ENCODE measurements around the gene CEP55.
"Not testable (repeated sequence)": the region's sequence is repeated elsewhere in the genome, so short reads cannot be mapped to it uniquely, and the experiment has no call there.

The CEP55 gene

GRCh38 chr10:93515071-93516005 is 18.9 kb downstream of the CEP55 start:
- DNase-seq: no peak

DNA sequence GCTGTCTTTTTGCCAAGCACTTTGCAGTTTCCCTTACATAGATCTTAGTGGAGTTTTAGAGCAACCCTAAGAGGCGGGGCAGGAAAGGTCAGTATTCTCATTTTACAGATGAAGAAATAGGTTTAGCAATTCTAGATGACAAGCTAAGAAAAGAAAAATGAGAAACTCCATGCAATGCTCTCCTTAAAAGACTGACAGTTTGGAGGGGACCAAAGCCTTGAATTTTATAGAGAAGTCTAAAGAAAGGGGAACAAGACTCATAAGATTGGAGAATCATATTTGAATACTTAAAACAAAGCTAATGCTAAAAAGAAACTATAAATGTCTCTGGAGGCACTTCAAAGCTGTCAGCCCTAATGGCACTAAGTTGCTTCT is 19.6 kb downstream of the CEP55 start:
- DNase-seq: no peak

DNA sequence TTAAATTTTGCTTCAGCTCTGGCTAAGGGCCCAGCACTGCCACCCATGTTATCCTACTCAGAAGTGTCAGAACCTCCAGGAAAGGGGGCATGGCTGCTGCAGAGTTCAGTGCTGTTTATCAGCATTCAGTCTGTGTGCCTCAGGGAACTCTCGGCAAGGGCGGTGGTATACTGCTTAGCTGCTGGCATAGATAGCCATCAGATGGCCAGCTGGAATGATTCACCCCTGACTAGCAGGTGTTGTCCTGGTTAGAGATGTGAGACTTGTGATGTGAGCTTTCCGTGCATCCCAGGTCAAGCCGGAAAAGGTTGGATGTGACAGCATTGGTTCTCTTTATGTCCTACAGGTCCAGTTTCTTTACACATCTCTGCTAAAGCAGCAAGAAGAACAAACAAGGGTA is 22.1 kb downstream of the CEP55 start:
- no peak for DNase-seq

GRCh38 chr10:93535293-93535692 is 38.9 kb downstream of the CEP55 start:
- no peak for DNase-seq

DNA sequence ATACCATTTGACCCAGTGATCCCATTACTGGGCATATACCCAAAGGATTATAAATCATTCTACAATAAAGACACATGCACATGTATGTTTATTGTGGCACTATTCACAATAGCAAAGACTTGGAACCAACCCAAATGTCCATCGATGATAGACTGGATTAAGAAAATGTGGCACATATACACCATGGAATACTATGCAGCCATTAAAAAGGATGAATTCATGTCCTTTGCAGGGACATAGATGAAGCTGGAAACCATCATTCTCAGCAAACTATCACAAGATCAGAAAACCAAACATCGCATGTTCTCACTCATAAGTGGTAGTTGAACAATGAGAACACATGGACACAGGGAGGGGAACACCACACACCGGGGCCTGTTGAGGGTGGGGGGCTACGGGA is 44.5 kb downstream of the CEP55 start:
- DNase-seq: not testable (repeated sequence)

- DNase-seq: no peak
Measured at GRCh38 chr10:93541402-93542357, 45.3 kb downstream of the CEP55 start.

- no peak for DNase-seq
Measured at GRCh38 chr10:93542358-93542791, 46.0 kb downstream of the CEP55 start.

DNA sequence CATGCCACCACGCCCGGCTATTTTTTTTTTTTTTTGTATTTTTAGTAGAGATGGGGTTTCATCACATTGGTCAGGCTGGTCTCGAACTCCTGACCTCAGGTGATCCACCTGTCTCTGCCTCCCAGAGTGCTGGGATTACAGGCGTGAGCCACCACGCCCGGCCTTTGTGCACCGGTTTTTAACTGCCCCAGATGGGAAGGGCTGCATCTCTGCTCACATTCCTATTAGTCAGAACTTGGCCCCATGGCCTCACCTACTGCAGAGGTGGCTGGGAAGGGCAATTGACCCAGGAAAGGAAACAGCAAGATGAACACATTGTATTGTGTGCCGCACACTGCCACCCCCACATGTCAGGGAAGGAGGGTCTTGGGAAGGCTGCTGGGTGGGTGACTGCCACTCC is 50.6 kb downstream of the CEP55 start:
- not testable (repeated sequence) for DNase-seq

GRCh38 chr10:93547522-93547921 is 51.1 kb downstream of the CEP55 start:
- no peak for DNase-seq

DNA sequence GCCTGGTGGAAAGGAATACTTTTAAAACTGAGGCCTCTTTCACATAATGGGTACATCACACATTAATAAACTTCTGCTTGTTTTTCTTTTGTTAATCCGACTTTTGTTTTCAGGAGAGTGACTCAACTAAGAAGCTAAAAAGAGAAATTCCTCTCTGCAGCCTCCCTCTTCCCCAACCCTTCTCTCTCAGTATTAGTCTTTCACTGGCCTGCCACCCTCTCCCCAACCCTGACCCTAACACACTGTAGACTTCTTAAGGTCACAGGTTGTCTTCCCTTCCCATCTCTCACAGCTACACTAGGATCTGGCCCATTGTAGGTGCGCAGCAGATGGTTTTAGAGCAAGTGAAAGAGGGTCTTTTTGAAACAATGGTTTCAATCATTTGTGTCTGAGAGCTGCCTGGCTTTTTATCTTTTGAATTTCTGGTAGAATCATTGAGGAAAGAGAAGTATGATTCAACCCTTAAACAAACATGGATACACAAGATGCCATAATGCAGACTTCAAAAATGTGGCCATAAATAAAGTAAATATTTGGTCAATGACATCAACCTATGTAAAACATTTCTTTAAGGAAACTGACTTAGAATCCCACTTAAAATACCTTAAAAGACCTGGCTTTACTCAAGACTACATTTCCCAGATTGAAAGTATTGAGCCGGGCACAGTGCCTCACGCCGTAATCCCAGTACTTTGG is 52.1 kb downstream of the CEP55 start:
- no peak for DNase-seq

- no peak for DNase-seq
Measured at GRCh38 chr10:93550606-93551005, 54.2 kb downstream of the CEP55 start.

- DNase-seq: no peak
Measured at GRCh38 chr10:93552780-93553179, 56.4 kb downstream of the CEP55 start.

GRCh38 chr10:93553482-93554315 is 57.3 kb downstream of the CEP55 start:
- DNase-seq: no peak

DNA sequence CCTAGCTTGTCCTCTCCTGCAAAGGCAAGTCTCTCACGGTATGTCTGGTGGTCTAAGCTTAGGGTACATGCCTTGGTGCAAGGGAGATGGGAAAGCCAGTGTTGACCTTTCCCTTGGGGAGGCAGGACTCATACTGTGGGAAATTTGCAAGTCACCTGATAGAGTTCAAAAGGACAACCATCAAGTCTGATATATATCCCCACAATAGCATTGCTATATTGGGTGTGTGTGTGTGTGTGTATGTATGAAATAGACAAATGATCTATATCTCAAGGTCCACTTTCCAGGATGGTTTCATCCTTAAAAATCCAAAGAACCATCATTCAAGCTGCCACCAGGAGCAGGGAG is 57.9 kb downstream of the CEP55 start:
- DNase-seq: no peak

GRCh38 chr10:93554760-93555432 is 58.5 kb downstream of the CEP55 start:
- no peak for DNase-seq

DNA sequence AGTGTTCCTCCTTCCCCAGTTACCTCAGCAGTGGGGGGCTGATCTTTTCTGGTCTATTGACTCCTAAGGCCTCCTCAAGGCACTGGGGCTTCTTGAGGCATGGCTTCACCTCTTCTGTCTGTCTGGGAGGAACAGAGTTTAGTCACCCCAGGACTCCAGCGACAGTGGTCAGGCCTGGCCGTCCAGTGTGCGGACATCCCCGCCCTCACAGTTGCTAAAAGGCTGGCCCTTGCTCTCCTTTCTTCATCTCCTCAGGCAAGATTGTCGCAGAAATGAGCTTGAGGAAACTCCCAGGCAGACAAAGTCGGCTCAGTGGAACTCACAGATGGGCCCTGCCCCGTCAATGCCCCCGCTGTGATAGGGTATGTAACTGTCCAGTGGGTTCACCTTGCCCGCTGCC is 63.1 kb downstream of the CEP55 start:
- DNase-seq: no peak

DNA sequence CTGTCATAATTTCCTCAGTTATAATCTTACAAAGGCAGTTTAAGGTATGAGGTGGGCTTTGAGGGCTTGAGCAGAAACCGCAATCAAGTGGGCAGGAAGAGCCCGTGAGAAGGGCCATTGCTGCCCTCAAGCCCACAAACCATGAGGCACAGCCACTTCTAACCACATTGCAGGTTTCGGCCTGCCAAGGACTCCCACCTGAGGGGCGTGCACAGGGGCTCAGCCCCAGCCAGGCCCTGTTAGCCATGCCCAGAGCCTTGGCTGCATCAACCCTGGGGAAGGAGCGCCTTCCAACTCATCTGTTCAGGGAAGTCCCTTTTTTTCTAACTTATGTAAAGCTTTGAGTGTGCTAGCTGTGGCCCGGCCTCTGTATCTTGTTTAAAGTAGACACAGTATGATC is 64.1 kb downstream of the CEP55 start:
- no peak for DNase-seq

DNA sequence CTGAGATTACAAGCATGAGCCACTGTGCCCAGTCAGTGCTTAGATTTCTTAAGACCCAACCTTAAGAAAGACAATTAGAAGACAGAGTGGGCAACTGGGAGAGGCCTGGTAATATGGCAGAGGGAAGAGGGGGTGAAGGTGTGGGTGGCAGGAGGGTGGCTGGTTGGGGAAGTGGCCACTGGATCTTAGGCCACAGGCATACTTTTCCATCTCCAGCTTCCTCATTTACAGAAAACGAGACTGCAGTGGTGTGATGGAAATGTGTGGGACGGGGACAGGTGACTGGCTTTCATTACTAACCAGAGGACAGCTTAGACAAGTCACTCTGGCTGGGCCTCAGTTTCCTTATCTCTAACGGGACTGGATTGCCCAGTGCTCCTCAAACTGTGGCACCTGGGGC is 69.0 kb downstream of the CEP55 start:
- DNase-seq: no peak

DNA sequence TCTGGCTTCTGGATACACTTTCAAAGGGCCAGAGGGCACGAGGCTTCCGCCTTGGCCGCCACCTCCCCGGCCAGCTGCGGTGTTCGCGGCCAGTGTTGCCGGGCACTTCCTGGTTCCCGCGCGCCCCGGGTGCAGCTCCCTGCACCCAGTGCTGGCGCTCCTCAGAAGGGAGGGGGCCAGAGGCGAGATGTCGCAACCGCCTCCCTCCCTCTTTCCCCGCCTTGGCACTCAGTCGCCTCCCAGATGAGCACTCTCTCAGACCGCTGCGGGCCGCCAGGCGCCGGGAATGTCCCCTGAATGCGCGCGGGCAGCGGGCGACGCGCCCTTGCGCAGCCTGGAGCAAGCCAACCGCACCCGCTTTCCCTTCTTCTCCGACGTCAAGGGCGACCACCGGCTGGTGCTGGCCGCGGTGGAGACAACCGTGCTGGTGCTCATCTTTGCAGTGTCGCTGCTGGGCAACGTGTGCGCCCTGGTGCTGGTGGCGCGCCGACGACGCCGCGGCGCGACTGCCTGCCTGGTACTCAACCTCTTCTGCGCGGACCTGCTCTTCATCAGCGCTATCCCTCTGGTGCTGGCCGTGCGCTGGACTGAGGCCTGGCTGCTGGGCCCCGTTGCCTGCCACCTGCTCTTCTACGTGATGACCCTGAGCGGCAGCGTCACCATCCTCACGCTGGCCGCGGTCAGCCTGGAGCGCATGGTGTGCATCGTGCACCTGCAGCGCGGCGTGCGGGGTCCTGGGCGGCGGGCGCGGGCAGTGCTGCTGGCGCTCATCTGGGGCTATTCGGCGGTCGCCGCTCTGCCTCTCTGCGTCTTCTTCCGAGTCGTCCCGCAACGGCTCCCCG is 70.2 kb downstream of the CEP55 start, which contains the start of gene FFAR4:
Gene FFAR4 (plus strand): TSS at position 231 of the 842 bp plus-strand sequence. CDS start 56 bp downstream, at position 287.
- no peak for DNase-seq
